Activated CD4-positive, alpha-beta T cell treated with anti-CD3 and anti-CD28 coated beads for 36 hours (primary cell): ENCODE data around the gene C20orf144. TPM values are rescaled to one million over a fixed set of nuclear protein-coding genes. Genes with fewer than 3 reads are reported as not detected.

ENCODE experiments used
- ATAC-seq: fragments of 200-7000 bp; cut with Tn5 transposase; one replicate; pipeline ENCODE4 v1.10.0; 2021; ENCODE audit warnings: mild to moderate bottlenecking, moderate library complexity
- CTCF ChIA-PET: fragments of 350-600 bp; sonication (Branson Sonifier 250); formaldehyde crosslinking; loops from one replicate; lab custom pipeline; 2021; ENCODE audit warnings: antibody characterized with exemption; lab: Charles Lee
- POLR2A ChIA-PET: fragments of 350-600 bp; sonication (Branson Sonifier 250); formaldehyde crosslinking; loops from one replicate; lab custom pipeline; 2021; ENCODE audit warnings: antibody characterized with exemption, inconsistent platforms; lab: Charles Lee
- DNase-seq: peaks from one replicate; pipeline ENCODE4 v3.0.0-alpha.2; 2020
- H3K27ac Mint-ChIP-seq: one replicate; pipeline ENCODE4 v1.8.0; 2021; ENCODE audit warnings: mixed read lengths
- H3K27me3 Mint-ChIP-seq: one replicate; pipeline ENCODE4 v1.8.0; 2021; ENCODE audit warnings: mixed read lengths
- H3K36me3 Mint-ChIP-seq: one replicate; pipeline ENCODE4 v1.8.0; 2021; ENCODE audit warnings: low read depth, mixed read lengths
- H3K4me1 Mint-ChIP-seq: one replicate; pipeline ENCODE4 v1.8.0; 2021; ENCODE audit warnings: mixed read lengths
- H3K4me3 Mint-ChIP-seq: one replicate; pipeline ENCODE4 v1.8.0; 2021; ENCODE audit warnings: mild to moderate bottlenecking, moderate library complexity, mixed read lengths
- H3K9me3 Mint-ChIP-seq: one replicate; pipeline ENCODE4 v1.8.0; 2021; ENCODE audit warnings: low read depth, mixed read lengths
- intact Hi-C, 2 experiments: fragments of 100-400 bp; cut with DNase I in 1 of 2; cut with micrococcal nuclease in 1 of 2; formaldehyde crosslinking; loops; one replicate each; pipeline versions ENCODE4 v1.14.2 to v1.15.1; 2022 to 2024; cut with DNase I, micrococcal nuclease
- total RNA-seq, 2 experiments: library from RNA; stranded (reverse); gene quantifications; one replicate each; pipeline ENCODE4 v1.2.3, GENCODE V29; 2021

The C20orf144 gene
- total RNA-seq, 2 experiments from 2014 or later = 0.16 to 0.27 TPM

DNA sequence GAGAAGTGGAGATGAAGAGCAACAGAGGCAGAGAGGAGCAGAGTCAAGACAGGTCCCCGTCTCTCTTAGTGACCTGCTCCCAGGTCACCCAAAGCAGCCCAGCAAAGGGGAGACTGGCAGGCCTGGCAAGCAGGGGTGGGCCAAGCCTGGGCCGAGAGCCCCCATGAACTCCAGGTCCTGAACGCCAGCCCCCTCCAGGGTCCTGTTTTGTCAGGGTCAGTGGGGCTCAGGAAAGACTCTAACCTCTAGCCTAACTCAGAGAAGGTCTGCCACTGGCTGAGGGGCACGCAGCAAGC is 10.9 kb downstream of the C20orf144 start:
- ATAC-seq (no peak), DNase-seq (no peak)
- no peaks in the 10 kb centered on the region for H3K27me3 Mint-ChIP-seq
- ChIA-PET POLR2A (interaction anchor here (0.6 to 1.5 kb wide), 3 partner anchors 9 to 47 kb away, joined by 3 to 4 read pairs (median 4); partner anchors contain the start of gene PXMP4), CTCF (no interaction called here)
- peak overlapping the region; percentile 79 for H3K4me3 Mint-ChIP-seq
- no peaks in the 10 kb centered on the region for H3K9me3 Mint-ChIP-seq
- intact Hi-C loops = no loop called here
- H3K4me1 Mint-ChIP-seq = peaks cover 32% of the 10 kb centered on the region
- no peak overlapping the region for H3K27ac Mint-ChIP-seq
- peaks cover 21% of the 10 kb centered on the region for H3K36me3 Mint-ChIP-seq

DNA sequence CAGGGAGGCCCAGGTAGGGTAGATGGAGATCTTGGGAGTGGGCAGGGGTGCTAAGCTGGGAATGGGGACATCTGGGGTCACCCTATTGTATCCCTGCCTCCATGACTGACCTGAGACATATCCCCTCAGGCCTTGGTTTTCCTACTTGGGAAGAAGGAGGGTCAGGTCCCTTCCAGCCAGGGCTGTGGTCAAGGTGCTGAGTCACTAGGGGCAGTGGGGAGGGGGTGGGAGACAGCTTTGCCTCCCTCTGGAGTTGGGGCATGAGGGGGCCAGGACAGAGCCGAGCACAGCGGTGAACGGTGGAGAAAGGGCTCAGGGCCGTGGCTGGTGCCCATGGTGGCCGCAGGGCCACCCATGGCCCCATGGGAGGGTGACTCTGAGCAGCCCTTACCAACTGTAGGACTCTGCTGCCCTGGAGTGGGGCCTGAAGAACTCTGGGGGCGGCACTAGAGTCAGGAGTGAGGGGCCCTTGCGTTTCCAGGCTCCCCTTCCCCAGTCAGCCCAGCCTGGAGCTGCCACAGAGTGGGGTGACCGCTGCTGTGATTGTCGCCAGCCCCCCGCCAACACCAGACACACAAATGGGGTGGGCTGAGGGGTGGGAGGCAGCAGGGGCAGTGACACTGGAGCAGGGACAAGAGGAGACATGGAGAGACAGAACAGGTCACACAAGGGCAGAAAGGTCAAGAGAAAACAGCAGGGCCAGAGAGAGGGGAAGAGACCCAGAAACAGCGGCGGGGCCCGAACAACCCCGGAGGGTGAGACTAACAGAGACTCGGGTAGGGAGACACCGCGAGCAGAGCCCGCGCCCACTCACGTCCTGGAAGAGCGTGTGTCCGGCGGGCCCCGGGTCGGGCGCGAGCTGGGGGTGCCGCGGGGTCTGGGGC is 11.5 kb downstream of the C20orf144 start:
- CTCF ChIA-PET = no interaction called here
- peaks cover 19% of the 10 kb centered on the region for H3K36me3 Mint-ChIP-seq
- POLR2A ChIA-PET = interaction anchor here (0.6 to 1.5 kb wide), 3 partner anchors 9 to 47 kb away, joined by 3 to 4 read pairs (median 4); partner anchors contain the start of gene PXMP4
- peak overlapping the region; percentile 79 for H3K4me3 Mint-ChIP-seq
- intact Hi-C loops = loop anchor here in 1 of 2 experiments (1.0 kb wide), 1 partner anchor 13 kb away; the partner anchor contains the start of gene E2F1
- peak overlapping the region; percentile 76 for H3K27ac Mint-ChIP-seq
- H3K4me1 Mint-ChIP-seq = peaks cover 33% of the 10 kb centered on the region
- no peaks in the 10 kb centered on the region for H3K9me3 Mint-ChIP-seq
- DNase-seq (peak; percentile 46), ATAC-seq (peak; percentile 52)
- H3K27me3 Mint-ChIP-seq = no peaks in the 10 kb centered on the region

DNA sequence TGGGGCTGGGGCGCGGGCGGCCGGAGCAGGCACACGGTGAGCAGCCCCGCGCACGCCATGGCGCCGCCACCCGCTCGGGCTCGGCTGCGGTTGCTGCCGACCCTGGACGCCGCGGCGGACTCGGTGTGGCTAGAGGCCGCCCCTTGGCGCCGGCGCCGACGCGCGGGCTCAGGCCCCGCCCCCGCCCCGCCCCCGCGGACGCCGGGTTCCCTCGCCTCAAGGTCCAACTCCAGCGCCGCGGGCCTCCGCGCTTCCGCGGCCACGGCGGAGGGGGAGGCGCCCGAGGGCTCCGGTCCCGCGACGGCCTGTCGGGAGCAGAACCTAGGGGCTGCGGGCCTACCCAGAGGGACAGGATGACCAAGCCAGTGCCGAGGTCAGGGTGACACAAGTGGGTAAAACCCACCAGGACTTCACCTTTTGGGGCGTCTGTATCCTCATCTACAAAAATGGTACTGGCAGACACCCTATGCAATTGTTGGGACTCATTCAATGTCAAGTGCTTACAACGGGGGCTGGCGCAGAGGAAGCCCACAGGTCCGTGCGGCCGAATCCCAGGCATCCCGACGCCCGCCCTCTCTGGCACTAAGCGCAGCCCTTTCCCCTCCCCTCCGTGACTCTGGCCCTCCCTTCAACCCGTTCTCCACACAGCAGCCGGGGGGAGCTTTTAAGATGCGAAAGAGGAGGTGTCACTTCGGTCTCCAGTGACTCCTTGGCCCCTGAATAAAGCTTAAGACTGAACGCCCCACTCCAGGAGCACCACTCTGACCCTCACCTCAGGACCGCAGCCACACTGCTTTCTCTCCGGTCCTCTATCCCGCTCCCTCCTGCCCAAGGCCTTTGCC is 12.4 kb downstream of the C20orf144 start, which contains the start of gene NECAB3:
Gene NECAB3 (minus strand): TSS at position 135 of the 842 bp plus-strand sequence. CDS start 76 bp downstream, at position 59.
- peak; percentile 74 for DNase-seq
- ATAC-seq = peak; percentile 69
- no peaks in the 10 kb centered on the region for H3K9me3 Mint-ChIP-seq
- H3K4me1 Mint-ChIP-seq = peaks cover 42% of the 10 kb centered on the region
- intact Hi-C loops = loop anchor here in 1 of 2 experiments (1.0 kb wide), 1 partner anchor 12 kb away; the partner anchor contains the start of gene E2F1
- POLR2A ChIA-PET = interaction anchor here (0.6 kb wide), 1 partner anchor 17 kb away, joined by 4 read pairs; no protein-coding TSS in a partner anchor
- H3K4me3 Mint-ChIP-seq = peak within 1 kb of the TSS; percentile 79
- CTCF ChIA-PET = interaction anchor here (0.6 to 2.1 kb wide), 3 partner anchors 7 to 1118 kb away, joined by 4 to 10 read pairs (median 6); partner anchors contain the start of gene ACTL10
- no peaks in the 10 kb centered on the region for H3K27me3 Mint-ChIP-seq
- H3K36me3 Mint-ChIP-seq = peaks cover 26% of the 10 kb centered on the region
- peak within 1 kb of the TSS; percentile 76 for H3K27ac Mint-ChIP-seq

DNA sequence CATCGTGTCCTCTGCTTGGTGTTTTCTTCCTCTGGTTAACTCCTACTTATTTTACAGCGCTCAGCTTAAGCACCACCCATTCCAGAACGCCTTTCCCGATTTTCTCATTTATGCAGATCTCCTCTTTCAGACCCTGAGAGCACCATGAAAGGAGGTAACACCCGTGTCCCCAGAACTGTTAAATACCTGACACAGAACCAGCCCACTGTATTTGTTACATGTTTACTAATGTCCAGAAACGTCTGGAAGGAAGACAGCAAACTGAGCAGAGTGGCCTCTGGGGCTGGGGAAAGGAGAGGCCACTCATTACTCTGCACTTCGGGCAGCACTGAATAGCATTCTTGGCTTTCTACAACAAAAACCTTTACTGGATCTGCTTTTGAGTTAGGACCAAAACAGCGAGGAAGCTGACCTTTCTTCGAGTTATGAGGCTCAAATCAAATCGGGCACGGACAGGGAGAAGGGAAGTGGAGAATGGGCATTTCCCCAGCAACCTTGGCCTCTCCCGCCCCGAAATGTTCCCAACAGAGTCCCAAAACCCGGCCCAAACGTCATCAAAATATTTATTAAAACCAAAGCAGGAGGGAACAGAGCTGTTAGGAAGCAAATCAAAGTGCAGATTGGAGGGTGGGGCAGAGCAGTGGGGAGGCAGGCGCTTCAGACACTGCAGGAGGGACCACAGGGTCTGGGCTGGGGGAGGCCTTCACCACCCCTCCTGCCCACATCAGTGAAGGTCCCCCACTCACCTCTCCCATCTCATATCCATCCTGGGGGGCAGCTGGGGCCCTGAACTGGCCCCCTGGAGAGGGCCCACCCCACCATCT is 13.2 kb downstream of the C20orf144 start:
- peaks cover 50% of the 10 kb centered on the region for H3K4me1 Mint-ChIP-seq
- POLR2A ChIA-PET = interaction anchor here (0.6 kb wide), 1 partner anchor 16 kb away, joined by 4 read pairs; no protein-coding TSS in a partner anchor
- ATAC-seq = no peak
- no peak for DNase-seq
- peak overlapping the region; percentile 37 for H3K27ac Mint-ChIP-seq
- no peaks in the 10 kb centered on the region for H3K27me3 Mint-ChIP-seq
- no peaks in the 10 kb centered on the region for H3K9me3 Mint-ChIP-seq
- CTCF ChIA-PET = interaction anchor here (0.6 to 2.1 kb wide), 3 partner anchors 8 to 1117 kb away, joined by 4 to 10 read pairs (median 6); partner anchors contain the start of gene ACTL10
- peak overlapping the region; percentile 59 for H3K4me3 Mint-ChIP-seq
- intact Hi-C loops = no loop called here
- H3K36me3 Mint-ChIP-seq = peaks cover 29% of the 10 kb centered on the region

DNA sequence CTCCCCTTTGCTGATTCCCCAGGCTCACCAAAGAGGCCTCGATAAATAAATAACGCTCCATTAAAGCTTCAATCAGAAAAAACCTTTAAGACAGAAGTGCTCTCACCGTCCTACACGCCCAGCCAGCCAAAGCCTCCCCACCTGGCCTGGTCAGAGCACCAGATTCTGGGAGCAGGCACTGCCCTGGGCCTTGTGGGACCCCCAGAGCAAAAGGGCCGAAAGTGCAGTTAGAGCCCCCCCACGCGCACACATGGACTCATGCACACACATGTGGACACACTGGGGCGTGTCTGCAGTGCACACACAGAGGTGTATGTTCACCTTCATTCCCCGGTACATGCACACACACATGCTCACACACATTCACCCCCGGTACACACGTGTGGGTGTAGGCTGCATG is 14.0 kb downstream of the C20orf144 start:
- H3K4me1 Mint-ChIP-seq = peaks cover 58% of the 10 kb centered on the region
- peaks cover 35% of the 10 kb centered on the region for H3K36me3 Mint-ChIP-seq
- H3K27me3 Mint-ChIP-seq = no peaks in the 10 kb centered on the region
- CTCF ChIA-PET = interaction anchor here (2.1 kb wide), 1 partner anchor 9 kb away, joined by 10 read pairs; the partner anchor contains the start of gene ACTL10
- POLR2A ChIA-PET = no interaction called here
- intact Hi-C loops = no loop called here
- DNase-seq (no peak), ATAC-seq (no peak)
- no peak overlapping the region for H3K4me3 Mint-ChIP-seq
- H3K9me3 Mint-ChIP-seq = no peaks in the 10 kb centered on the region
- H3K27ac Mint-ChIP-seq = no peak overlapping the region

DNA sequence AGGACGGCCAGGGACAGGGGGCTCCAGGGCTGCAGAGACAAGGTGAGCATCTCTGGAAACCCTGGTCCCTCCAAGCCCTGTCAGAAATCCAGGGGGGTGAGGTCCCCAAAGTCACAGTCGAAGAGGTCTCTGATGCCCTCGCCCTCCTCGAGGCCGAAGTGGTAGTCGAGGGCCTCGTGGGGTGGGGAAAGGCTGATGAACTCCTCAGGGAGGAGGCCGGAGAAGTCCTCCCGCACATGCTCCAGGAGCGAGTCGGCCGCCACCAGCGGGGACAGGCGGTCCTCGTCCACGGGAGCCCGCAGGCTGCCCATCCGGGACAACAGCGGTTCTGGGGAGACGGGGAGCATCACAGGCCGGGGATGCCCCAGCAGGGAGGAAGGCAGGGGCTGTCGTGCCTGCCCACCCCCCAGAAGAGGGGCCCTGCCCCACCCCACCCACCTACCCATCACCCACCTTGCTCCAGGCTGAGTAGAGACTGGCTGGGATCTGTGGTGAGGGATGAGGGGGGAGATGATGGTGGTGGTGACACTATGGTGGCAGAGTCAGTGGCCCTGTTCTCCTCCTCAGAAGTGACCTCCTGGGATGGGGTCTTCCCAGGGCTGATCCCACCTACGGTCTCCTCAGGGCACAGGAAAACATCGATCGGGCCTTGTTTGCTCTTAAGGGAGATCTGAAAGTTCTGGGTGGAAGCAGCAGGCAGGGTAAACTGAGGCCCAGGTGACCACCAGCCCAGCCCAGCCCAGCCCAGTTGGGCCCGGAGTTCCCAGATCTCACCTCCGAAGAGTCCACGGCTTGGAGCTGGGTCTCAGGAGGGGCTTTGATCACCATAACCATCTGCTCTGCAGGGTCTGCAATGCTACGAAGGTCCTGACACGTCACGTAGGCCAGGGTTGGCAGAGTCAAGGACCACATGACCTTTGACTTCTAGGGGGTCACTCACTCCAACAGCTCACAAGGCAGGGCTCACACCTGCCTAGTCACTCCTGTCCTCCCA is 14.8 kb downstream of the C20orf144 start:
- Mint-ChIP-seq H3K9me3 (no peaks in the 10 kb centered on the region), H3K4me3 (no peak overlapping the region), H3K27ac (no peak overlapping the region), H3K27me3 (no peaks in the 10 kb centered on the region), H3K4me1 (peaks cover 66% of the 10 kb centered on the region), H3K36me3 (peaks cover 39% of the 10 kb centered on the region)
- intact Hi-C loops = no loop called here
- POLR2A ChIA-PET = interaction anchor here (0.7 kb wide), 1 partner anchor 10 kb away, joined by 3 read pairs; no protein-coding TSS in a partner anchor
- no peak for DNase-seq
- no peak for ATAC-seq
- CTCF ChIA-PET = interaction anchor here (0.7 to 9.1 kb wide), 3 partner anchors 10 to 946 kb away, joined by 3 to 91 read pairs (median 3); partner anchors contain the start of gene ACTL10

DNA sequence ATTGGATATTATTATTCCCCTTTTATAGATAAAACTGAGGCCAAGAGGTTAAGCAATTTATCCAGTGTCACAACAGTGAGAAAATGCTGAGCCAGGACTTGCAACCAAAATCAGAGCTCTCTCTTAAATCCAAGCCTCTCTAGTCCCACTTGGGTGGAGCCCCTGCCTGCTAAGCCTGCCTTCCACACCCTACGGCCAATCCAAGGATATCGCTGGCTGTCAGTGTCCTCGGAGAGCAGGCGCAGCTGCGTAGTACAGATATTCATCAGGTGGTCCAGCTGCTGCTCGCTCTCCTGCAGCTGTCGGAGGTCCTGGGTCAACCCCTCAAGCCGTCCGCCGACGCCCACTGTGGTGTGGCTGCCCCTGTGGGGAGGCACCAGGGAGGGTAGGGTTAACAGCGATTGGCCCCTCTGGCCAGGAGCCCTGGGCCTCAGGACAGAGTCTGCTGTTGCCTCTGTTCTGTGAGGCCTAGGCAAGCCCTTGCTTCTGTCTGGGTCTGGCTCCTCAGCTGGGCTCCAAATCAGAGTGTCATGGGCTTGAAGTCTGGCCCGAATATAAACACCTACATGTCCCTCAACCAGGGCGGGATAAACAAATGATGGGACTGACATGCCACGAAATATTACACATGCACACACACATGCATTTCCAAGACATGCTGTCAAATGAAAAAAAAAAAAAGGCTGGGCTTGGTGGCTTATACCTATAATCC is 16.0 kb downstream of the C20orf144 start:
- Mint-ChIP-seq H3K4me1 (peaks cover 75% of the 10 kb centered on the region), H3K36me3 (peaks cover 43% of the 10 kb centered on the region), H3K27ac (no peak overlapping the region), H3K27me3 (no peaks in the 10 kb centered on the region), H3K9me3 (no peaks in the 10 kb centered on the region), H3K4me3 (no peak overlapping the region)
- intact Hi-C loops = no loop called here
- ChIA-PET CTCF (interaction anchor here (0.8 to 9.1 kb wide), 3 partner anchors 11 to 267 kb away, joined by 3 to 91 read pairs (median 3); partner anchors contain the start of gene ACTL10), POLR2A (no interaction called here)
- DNase-seq (no peak), ATAC-seq (no peak)

DNA sequence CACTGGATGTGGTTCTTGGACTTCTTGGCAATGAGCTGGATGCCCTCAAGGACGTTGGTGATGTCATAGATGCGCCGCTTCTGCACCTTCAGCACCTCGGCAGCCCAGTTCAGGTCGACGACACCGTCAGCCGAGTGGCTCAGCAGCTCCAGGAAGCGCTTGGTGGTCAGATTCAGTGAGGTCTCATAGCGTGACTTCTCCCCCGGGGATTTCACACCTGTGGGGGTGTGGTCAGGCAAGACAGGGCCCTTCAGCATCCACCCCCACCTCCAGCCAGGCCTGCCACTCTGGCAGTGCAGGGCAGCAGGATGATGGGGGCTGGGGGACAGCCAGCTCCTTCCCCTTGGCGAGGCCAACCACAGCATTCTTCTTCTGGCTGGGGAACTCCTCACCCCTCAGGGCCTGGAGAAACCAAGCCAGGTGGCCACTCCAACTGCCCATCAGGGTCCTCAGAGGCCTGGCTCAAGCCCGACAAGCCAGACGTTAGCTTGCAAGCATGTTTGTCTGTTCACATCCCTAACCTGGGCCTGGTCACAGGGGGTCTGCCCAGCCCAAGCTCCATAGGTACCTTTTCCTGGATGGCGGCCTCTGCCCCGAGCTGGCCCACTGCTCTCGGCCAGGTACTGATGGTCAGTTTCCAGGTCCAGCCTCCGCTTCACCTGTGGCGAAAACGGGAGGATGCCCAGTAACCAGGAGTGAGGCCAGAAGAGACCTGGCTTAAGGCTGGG is 17.8 kb downstream of the C20orf144 start:
- DNase-seq (peak; percentile 65), ATAC-seq (peak; percentile 37)
- H3K4me1 Mint-ChIP-seq = peaks cover 76% of the 10 kb centered on the region
- no peaks in the 10 kb centered on the region for H3K27me3 Mint-ChIP-seq
- CTCF ChIA-PET = interaction anchor here (9.1 kb wide), 1 partner anchor 13 kb away, joined by 91 read pairs; the partner anchor contains the start of gene ACTL10
- H3K4me3 Mint-ChIP-seq = no peak overlapping the region
- intact Hi-C loops = no loop called here
- H3K9me3 Mint-ChIP-seq = no peaks in the 10 kb centered on the region
- peaks cover 47% of the 10 kb centered on the region for H3K36me3 Mint-ChIP-seq
- POLR2A ChIA-PET = interaction anchor here (0.6 to 1.2 kb wide), 4 partner anchors 10 to 235 kb away, joined by 3 to 8 read pairs (median 3); no protein-coding TSS in a partner anchor
- H3K27ac Mint-ChIP-seq = peak overlapping the region; percentile 60
